Measurements from ENCODE around the gene SFT2D3.

DNA sequence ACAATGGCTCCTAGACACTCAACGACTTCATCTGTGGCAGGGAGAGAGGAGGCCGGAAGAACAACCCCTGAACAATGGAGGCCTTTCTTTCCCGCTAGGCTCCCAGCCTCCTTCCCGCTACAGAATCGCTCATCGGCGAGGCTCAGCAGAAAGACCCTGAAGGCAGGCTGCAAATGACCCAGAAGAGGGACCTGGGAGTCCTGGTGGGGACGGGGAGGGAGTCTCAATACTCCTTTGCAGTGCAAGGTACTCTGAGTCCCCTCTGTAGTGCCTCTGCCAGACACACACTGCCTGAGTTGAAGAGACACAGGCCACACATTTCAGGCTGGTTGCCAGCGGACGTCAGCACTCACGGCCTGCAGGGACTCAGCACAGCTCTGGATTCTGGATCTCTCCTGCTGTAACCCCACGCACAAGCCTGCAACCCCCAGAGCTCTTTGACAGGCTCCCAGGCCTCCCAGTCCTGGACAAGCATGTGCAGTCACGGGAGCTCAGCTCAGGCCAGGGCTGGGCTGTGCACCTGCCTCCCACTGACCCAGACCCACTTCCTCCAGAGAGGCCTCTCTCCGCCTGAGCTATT is 49.2 kb upstream of the SFT2D3 start:
- TF ChIP-seq, protein P1, sequence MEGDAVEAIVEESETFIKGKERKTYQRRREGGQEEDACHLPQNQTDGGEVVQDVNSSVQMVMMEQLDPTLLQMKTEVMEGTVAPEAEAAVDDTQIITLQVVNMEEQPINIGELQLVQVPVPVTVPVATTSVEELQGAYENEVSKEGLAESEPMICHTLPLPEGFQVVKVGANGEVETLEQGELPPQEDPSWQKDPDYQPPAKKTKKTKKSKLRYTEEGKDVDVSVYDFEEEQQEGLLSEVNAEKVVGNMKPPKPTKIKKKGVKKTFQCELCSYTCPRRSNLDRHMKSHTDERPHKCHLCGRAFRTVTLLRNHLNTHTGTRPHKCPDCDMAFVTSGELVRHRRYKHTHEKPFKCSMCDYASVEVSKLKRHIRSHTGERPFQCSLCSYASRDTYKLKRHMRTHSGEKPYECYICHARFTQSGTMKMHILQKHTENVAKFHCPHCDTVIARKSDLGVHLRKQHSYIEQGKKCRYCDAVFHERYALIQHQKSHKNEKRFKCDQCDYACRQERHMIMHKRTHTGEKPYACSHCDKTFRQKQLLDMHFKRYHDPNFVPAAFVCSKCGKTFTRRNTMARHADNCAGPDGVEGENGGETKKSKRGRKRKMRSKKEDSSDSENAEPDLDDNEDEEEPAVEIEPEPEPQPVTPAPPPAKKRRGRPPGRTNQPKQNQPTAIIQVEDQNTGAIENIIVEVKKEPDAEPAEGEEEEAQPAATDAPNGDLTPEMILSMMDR (conservative IDR thresholded peaks at IDR 0.05; ENCODE audit: low read depth, low read length) = no peak
- no peak for TF ChIP-seq EZH2 (IDR thresholded peaks at IDR 0.05; ENCODE audit: borderline replicate concordance, low read depth, low read length, poor library complexity, severe bottlenecking)
